HepG2 (cell line): Measurements from ENCODE around the gene SAP25. TPM values are rescaled to one million over a fixed set of nuclear protein-coding genes. Genes with fewer than 3 reads are reported as not detected.

ENCODE experiments used
- CEBPB ChIP-seq: IDR thresholded peaks from 2 replicates; pipeline ENCODE4 v1.6.1; 2011; ENCODE audit warnings: low read depth, low read length, improper control_type of control experiment, borderline replicate concordance
- EHMT2 ChIP-seq: fragments of 200-600 bp; sonication (generic); IDR thresholded peaks from 2 replicates; pipeline ENCODE4 v1.7.0; 2017; ENCODE audit warnings: antibody characterized with exemption, low read depth, low read length, borderline replicate concordance
- ELK4 ChIP-seq: sonication (generic); formaldehyde crosslinking; IDR thresholded peaks from 2 replicates; pipeline ENCODE4 v1.9.0; 2021; ENCODE audit warnings: missing genetic modification reagents, borderline replicate concordance
- HNF4A ChIP-seq: sonication (generic); formaldehyde crosslinking; IDR thresholded peaks from 2 replicates; pipeline ENCODE4 v1.4.0; 2020; ENCODE audit warnings: missing genetic modification reagents
- HOXA5 ChIP-seq: sonication (generic); formaldehyde crosslinking; IDR thresholded peaks from 2 replicates; pipeline ENCODE4 v1.4.0; 2020; ENCODE audit warnings: missing genetic modification reagents
- NRL ChIP-seq: sonication (generic); formaldehyde crosslinking; IDR thresholded peaks from 2 replicates; pipeline ENCODE4 v1.5.0; 2020; ENCODE audit warnings: missing genetic modification reagents, mild to moderate bottlenecking, moderate library complexity, borderline replicate concordance
- POLR2G ChIP-seq: fragments of 200-400 bp; formaldehyde crosslinking; IDR thresholded peaks from 2 replicates; pipeline ENCODE4 v1.6.1; 2018; ENCODE audit warnings: mild to moderate bottlenecking, low read depth, low read length, moderate library complexity
- RARA ChIP-seq: IDR thresholded peaks from 2 replicates; pipeline ENCODE4 v1.6.1; 2016; ENCODE audit warnings: missing genetic modification reagents, missing compliant biosample characterization
- ZBTB8A ChIP-seq: sonication (generic); formaldehyde crosslinking; IDR thresholded peaks from 2 replicates; pipeline ENCODE4 v1.4.0; 2020; ENCODE audit warnings: mild to moderate bottlenecking, low read depth, missing genetic modification reagents, borderline replicate concordance
- ZNF12 ChIP-seq: sonication (generic); formaldehyde crosslinking; IDR thresholded peaks from 2 replicates; pipeline ENCODE4 v1.5.0; 2020; ENCODE audit warnings: missing genetic modification reagents
- ZNF224 ChIP-seq: sonication (generic); formaldehyde crosslinking; IDR thresholded peaks from 2 replicates; pipeline ENCODE4 v1.5.0; 2020; ENCODE audit warnings: mild to moderate bottlenecking, missing genetic modification reagents
- ZNF414 ChIP-seq: sonication (generic); formaldehyde crosslinking; IDR thresholded peaks from 2 replicates; pipeline ENCODE4 v1.5.0; 2020; ENCODE audit warnings: missing genetic modification reagents
- ZNF781 ChIP-seq: sonication (generic); formaldehyde crosslinking; IDR thresholded peaks from 2 replicates; pipeline ENCODE4 v1.5.1; 2020; ENCODE audit warnings: borderline replicate concordance, mild to moderate bottlenecking, missing genetic modification reagents; ENCODE audit errors: not compliant biosample characterization
- polyA plus RNA-seq, 8 experiments: library from polyadenylated mRNA; depleted of rRNA in 3 of 8; stranded (reverse) in 7 of 8; unstranded in 1 of 8; fragments of >200 nt; fragmentation: Illumina TruSeq in 4 of 8; extraction: Trizol in 4 of 8; gene quantifications; 2 replicates each; pipeline versions ENCODE4 v1.2.1 to v1.2.3, GENCODE V29; 2011 to 2016; ENCODE audit warnings: low read depth in 4 of 8, missing spikeins in 1 of 8, mixed read lengths in 1 of 8; ENCODE audit not compliant: insufficient read depth in 1 of 8
- total RNA-seq, 5 experiments: library from RNA; depleted of rRNA; stranded (reverse); fragments of >200 nt; fragmentation: Illumina TruSeq; extraction: Trizol; gene quantifications; 2 replicates each; pipeline ENCODE4 v1.2.3, GENCODE V29; 2016; ENCODE audit warnings: low read depth in 1 of 5

Gene SAP25
- total and polyA plus RNA-seq, 2 of the 13 experiments (the other 11 are each of a cell fraction or from before 2014, with no cell fraction given), result 0.15 to 0.20 TPM

- TF ChIP-seq ZNF414 (CRISPR knock-in tag), result no peak
- no peak for TF ChIP-seq EHMT2
- TF ChIP-seq ZNF12 (CRISPR knock-in tag), result no peak
- no peak for TF ChIP-seq ELK4
- no peak for TF ChIP-seq RARA (CRISPR knock-in tag)
- peak; percentile 15 for TF ChIP-seq POLR2G
- no peak for TF ChIP-seq HNF4A
- no peak for TF ChIP-seq CEBPB
- no peak for TF ChIP-seq HOXA5 (CRISPR knock-in tag)
- no peak for TF ChIP-seq ZNF224 (CRISPR knock-in tag)
- no peak for TF ChIP-seq NRL
- no peak for TF ChIP-seq ZBTB8A
- TF ChIP-seq ZNF781, result no peak
Measured at GRCh38 chr7:100572949-100573675, 588 bp downstream of the SAP25 start (continued).
